NCI-H2227 (cell line): ENCODE data around the gene CES2.
"Not testable (repeated sequence)": the region's sequence is repeated elsewhere in the genome, so short reads cannot be mapped to it uniquely, and the experiment has no call there.

Experiments
- DNase-seq: peaks from one replicate; lab custom pipeline; 2025; ENCODE audit not compliant: unreplicated experiment; lab: John Stamatoyannopoulos, UW

The CES2 gene

DNA sequence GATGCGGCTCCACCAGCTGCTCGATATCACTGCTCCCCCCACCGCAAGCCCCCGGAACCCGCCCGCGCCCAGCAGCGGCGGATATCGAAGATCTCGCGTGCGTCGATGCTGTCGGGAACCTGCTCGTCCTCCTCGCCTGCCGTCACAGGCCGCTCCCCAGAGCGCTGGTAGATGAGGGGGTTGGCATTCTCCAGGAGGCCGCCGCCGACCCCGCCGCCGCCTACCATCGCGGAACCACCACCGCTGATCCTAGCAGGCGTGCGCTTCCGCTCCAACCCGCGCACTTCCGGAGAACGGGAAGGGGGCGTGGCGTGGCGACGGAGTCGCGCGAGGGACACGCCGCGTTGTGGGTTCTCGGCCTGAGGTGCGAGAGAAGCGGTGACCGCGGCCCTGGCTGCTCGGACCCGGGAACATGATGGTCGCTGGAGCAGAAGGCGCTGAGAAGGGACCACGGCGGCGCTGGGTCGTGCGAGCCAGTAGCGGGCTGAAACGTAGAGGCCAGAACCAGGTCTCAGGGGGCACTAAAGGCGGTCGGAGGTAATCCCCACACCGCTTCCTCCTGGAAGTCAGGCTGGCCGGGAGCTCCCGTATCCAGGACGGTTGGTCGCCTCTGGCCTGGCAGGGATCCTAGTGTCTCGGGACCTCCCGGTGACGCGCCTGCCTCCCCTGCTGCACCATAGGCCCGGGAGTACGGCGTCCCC, 1.0 kb upstream of the CES2 start, which contains the start of gene CIAO2B:
CIAO2B (minus strand) TSS at position 265 of the 701 bp plus-strand sequence; CDS start at position 227, 38 bp downstream.
- peak; percentile 88 for DNase-seq

DNA sequence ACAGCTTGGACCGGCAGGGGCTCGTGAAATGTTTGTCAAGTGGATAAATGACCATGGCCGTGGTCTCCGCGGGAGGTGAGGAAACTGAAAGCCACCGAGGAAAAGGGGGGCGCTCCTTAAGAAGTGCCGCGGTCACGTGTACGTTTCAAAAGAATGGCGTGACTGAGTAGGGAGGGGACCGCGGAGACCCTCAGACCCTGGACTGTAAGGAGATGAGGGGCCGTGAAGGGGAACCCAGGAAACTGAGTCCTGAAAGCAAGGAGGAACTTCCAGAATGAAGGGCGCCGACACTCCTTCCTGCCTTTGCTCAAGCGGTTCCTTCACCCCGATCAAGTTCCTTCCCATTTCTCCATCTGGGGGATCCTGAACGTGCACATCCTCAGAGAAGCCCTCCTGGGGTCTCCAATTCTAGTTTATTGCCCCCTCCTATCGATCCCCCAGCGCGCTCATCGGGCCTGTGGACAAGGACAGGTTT, 440 bp upstream of the CES2 start:
- not testable (repeated sequence) for DNase-seq

DNA sequence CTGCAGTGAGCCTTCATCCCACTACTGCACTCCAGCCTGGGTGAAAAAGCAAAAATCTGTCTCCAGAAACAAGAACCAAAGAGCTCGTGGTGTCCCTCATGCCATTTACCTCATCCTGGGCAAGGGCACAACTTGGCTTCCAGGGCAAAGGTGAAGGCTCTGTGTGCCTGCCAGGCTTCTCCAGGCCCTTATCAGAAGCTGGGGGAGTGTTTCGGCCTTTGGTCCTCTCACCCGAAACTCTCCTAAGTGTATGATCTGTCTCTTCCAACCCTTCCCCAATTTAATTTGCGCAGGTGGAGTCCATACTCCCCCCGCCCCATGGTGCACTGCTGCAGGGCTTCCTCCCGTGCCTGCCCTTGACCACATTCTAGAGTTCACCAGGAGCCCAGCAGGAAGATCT, 1.1 kb downstream of the CES2 start:
- DNase-seq = no peak

DNA sequence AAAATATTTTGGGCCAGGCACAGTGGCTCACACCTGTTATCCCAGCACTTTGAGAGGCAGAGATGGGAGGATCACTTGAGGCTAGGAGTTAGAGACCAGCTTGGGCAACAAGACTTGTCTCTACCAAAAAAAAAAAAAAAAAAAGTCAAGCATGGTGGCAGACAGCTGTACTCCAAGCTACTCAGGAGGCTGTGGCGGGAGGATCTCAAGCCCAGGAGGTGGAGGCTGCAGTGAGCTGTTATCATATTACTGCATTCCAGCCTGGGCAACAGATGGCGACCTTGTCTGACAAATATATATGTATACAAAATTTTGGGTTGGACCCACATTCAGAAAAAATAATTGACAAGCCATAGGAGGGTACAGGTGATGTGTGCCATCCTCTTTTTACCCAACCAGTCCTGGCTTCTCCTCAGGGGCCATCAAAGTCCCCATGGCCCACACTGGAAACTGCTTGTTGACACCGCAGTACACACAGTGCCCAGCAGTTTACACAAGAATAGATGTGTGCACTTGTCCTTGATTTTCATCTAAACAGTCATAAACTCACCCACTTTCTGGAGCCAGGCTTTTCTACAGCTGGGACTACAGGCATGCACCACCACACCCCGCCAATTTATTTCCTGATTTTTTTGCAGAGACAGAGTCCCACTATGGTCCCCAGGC, 1.7 kb downstream of the CES2 start:
- DNase-seq = no peak

DNA sequence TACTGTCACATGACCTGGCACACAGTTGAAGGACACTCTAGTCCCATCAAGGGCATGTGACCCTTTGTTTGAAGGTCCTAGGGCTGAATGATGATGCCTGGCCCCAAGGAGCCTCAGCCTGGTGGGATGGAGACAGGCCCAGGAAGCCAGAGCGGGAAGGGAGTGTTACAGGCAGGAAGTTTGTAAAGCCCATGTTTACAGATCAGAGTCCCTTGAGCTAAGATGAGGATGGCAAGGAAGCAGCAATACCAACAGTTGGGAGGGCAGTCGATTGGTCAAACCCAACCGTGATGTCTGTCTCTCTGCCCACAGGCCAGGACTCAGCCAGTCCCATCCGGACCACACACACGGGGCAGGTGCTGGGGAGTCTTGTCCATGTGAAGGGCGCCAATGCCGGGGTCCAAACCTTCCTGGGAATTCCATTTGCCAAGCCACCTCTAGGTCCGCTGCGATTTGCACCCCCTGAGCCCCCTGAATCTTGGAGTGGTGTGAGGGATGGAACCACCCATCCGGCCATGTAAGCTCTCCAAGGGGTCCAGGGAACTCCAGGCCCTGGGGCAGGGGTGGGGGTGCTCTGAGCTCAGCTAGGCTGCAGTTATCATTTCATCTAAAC, 2.5 kb downstream of the CES2 start:
- DNase-seq = no peak

DNA sequence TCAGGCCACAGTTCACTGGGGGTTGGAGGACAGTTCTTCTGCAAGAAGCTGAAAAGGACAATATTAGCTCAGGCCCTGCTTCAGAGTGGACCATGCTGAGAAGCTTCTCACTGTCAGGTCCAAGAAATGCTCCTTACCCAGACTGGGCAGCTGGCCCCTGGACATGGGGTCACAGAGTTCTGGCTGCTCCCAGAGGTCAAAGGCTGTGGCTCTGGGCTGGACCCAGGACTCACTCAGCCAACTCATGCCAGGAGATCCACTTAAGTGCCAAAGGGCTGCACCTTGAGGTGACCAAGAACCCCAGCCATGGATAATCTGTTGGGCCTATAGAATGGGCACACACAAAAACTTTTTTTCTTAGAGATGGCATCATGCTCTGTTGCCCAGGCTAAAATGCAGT, 4.0 kb downstream of the CES2 start:
- no peak for DNase-seq

DNA sequence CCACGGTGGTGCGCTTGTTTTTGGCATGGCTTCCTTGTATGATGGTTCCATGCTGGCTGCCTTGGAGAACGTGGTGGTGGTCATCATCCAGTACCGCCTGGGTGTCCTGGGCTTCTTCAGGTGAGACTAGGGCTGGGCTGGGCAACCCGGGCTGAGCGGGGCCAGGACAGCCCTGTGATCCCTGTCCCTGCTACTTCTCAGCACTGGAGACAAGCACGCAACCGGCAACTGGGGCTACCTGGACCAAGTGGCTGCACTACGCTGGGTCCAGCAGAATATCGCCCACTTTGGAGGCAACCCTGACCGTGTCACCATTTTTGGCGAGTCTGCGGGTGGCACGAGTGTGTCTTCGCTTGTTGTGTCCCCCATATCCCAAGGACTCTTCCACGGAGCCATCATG, 4.9 kb downstream of the CES2 start:
- no peak for DNase-seq

DNA sequence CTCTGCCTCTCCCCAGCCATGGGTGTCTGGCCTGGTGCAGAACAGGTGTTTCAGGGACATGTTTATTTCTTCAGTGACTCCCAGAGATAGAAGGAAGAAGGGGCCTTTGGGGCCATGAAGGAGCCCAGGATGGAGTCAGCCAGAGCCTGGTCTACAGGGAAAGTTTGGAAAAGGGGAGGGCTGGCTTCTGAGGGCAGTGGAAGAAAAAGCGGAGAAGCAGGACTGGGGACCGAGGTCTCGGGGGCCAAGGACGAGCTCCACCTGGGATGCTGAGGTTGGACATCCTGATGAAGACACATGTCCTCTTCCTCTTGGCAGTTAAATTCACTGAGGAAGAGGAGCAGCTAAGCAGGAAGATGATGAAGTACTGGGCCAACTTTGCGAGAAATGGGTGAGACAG, 7.7 kb downstream of the CES2 start:
- no peak for DNase-seq

DNA sequence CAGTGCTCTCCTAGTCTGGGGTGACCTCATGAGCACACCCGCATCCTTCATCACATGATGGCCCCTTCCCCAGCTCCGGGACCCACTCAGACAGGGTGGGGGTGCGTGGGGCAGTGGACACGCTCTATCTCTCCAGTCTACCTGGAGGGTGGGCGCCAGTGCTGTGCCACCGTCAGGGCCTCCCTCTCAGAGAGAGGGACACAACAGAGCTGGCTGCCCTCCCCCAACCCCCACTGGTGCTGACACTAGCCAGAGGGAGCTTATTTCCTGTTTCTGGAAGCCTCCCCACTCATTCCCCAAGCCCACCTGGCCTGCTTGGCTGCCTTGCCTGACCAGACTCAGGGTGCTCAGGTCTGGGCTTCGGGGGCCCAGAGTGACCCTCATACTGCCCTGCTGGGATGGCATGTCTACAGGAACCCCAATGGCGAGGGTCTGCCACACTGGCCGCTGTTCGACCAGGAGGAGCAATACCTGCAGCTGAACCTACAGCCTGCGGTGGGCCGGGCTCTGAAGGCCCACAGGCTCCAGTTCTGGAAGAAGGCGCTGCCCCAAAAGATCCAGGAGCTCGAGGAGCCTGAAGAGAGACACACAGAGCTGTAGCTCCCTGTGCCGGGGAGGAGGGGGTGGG, 8.2 kb downstream of the CES2 start:
- no peak for DNase-seq

DNA sequence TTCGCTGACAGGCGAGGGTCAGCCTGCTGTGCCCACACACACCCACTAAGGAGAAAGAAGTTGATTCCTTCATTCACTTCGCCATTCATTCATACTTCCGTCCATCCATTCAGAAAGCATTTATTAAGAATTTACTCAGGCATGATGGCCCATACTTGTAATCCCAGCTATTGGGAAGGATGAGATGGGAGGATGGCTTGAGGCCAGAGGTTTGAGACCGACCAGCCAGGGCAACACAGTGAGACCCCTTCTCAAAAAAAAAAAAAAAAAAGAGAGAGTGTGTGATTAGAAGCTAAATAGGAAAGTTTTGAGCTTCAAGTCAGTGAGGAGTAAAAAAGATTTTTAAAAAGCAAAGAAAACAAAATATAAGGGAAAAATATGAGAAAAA, 8.7 kb downstream of the CES2 start:
- DNase-seq = no peak

DNA sequence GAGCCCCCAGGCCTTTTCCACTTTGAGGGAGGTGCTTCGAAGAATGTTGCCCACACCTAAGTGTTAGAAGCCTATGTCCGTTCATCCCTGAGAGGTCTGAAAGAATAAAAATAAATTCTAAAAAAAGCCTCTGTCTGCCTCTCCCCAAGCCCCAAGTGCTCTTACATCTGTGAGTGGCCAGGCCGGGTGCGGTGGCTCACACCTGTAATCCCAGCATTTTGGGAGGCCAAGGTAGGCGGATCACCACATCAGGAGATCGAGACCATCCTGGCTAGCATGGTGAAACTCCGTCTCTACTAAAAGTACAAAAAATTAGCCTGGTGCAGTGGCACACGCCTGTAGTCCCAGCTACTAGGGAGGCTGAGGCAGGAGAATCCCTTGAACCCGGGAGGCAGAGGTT, 9.7 kb downstream of the CES2 start:
- DNase-seq = not testable (repeated sequence)

DNA sequence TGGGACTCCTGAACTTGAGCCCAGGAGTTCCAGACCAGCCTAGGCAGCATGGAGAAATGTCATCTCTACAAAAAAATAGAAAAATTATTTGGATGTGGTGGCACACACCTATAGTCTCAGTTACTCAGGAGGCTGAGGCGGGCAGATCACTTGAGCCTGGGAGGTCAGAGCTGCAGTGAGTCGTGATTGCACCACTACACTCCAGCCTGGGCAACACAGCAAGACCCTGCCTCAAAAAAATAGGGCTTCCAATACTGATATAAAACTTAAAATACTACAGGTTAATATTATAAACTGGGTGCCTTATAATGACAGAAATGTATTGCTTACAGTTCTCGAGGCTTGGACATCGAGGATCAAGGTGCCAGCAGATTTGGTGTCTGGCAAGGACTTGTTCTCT, 10.6 kb downstream of the CES2 start:
- DNase-seq = no peak

DNA sequence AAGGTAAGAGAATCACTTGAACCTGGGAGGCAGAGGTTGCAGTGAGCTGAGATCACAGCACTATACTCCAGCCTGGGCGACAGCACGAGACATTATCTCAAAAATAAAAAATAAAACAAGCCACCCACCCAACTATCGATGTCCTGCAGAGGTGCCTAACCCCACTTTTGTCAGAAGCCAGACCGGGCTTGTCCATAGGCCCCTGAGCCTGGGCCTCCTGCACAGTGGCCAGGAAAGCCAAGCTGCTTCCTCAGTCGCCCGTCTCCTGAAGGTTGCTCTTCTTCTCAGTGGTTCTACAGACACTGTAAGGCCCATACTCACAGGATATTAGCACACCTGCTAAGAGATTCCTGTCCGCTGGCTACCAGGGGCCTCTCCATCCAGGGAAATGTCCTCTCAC, 11.2 kb downstream of the CES2 start:
- no peak for DNase-seq

DNA sequence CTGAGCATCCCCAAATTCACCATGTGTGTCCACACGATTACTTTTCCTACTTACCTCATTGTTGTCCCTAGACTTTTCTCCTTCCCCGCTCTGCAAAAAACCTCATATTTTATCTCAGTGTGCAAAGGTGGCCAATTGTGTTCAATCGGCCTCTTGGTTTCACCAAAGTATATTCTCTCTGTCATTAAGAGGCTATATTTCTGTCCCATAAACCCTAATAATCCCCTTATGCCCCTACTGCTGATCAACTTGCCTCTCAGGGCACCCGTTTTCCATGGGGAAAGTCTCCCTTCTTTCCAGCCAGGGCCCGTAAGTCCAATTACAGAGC, 11.6 kb downstream of the CES2 start:
- no peak for DNase-seq

DNA sequence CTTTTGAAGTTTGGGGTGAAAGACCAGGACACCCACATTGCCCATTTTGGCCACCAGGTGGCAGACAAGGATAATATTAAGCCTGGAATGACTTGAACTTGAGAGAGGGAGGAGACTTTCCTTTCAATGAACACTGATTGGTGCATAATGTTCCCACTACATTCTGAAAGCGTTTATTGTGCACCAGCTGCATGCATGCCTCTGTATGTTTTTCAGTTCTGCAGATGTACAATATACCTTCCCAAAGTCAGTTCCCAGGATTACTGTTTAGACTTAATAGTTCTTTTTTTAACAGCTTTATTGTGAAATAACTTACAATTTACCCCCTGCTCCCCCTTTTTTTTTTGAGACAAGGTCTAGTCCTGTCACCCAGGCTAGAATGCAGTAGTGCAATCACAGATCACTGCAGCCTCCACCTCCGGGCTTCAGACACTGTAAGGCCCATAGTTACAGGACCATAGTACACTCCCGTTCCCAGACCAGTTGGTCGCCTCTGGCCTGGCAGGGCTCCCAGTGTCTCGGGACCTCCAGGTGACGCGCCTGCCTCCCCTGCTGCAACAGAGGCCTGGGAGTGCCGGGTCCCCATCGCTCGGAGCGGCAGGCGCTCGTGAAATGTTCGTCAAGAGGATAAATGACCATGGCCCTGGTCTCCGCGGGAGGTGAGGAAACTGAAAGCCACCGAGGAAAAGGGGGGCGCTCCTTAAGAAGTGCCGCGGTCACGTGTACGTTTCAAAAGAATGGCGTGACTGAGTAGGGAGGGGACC, 12.2 kb downstream of the CES2 start:
- DNase-seq = peak; percentile 78

DNA sequence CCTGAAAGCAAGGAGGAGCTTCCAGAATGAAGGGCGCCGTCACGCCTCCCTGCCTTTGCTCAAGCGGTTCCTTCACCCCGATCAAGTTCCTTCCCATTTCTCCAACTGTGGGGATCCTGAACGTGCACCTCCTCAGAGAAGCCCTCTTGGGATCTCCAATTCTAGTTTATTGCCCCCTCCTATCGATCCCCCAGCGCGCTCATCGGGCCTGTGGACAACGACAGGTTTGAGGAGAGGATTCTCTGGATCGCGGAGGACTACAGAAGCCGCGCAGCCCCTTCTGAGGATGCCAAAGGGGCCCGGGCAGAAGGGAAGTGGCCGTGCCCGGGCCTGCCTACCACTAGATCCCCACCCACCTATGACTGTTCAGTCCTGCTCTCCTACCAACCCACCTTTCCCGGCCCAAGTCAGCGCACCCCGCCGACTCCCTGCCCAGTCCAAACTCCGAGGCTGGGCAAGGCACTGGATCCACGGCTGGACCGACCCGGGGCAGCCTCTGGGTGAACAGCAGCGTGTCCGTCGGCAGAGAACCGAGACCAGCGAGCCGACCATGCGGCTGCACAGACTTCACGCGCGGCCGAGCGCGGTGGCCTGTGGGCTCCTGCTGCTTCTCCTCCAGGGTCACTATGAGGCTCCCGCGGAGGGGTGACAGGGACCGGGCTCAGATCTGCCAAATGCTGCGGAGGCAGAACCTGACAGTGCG, 13.0 kb downstream of the CES2 start:
- DNase-seq = no peak

DNA sequence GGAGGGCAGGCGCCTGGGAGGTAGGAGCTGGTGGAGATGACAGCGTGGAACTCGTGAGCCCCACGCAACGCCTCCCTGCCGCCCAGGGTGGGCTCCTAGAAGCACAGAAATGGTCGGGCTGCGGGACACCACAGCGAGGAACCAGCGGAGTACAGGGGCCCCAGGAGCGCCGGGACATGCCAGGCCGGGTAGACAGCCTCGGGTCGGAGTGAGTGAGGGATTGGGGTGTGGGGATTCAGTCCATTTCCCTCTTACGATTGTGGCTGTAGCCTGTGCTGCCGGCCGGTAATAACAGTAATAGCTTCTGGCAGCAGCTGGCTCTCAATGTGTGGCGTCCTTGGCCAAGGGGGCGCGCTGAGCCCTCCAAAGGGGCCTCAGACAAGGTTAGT, 13.5 kb downstream of the CES2 start:
- no peak for DNase-seq

DNA sequence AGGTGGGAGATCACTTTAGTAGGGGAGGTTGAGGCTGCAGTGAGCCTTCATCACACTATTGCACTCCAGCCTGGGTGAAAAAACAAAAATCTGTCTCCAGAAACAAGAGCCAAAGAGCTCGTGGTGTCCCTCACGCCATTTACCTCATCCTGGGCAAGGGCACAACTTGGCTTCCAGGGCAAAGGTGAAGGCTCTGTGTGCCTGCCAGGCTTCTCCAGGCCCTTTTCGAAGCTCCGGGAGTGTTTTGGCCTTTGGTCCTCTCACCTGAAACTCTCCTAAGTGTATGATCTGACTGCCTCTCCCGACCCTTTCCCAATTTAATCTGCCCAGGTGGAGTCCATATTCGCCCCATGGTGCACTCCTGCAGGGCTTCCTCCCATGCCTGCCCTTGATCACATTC, 14.2 kb downstream of the CES2 start:
- no peak for DNase-seq

DNA sequence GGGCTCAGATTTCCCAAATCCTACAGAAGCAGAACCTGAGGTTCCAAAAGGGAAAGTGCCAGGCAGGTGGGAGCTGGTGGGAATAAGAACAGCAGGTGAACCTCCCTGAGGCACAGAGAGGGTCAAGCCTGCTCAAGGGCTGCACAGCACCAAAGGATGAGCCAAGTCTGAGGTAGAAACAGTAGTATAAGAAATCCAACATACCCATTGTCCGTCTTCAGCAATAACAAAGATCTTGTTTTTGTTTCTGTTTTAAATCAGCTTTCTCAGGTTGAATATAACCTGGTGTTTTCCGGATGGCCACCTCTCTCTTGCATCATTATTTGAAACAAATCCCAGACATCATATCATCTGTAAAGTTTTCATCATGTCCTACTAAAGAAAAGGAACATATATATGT, 15.1 kb downstream of the CES2 start:
- no peak for DNase-seq

DNA sequence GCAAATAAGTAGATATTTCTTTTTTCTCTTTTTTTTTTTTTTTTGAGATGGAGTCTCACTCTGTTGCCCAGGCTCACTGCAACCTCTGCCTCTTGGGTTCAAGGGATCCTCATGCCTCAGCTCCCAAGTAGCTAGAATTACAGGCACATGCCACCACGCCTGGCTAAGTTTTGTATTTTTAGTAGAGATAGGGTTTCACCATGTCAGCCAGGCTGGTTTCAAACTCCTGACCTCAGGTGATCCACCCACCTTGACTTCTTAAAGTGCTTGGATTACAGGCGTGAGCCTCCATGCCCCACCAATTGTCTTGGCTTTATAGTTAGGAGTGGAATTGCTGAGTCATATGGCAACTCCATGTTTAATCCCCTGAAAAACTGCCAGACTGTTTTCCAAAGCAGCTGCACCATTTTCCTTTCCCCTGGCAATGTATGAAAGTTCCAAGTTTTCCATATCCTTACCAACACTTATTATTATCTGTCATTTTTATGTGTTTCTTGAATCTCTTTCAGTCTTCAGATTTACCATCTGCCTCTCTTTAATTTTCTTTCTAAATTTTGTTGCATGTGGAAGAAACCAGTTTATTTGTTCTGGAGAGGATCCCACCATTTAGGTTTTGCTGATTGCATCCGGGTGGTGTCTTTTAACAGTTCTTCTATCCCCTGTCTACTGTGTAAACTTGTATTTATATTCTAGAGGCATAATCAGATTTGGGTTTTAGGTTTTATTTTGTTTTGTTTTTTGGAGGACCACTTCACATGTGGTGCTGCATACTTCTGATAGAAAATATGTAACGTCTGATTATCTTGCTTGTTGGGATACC, 15.9 kb downstream of the CES2 start:
- DNase-seq = no peak
